Esophagus squamous epithelium (tissue), 4 donors: ENCODE measurements around the gene ANTXR2.

Experiments used
- POLR2A ChIP-seq, 4 donors: fragments of 450-650 bp; IDR thresholded peaks; one replicate each; pipeline ENCODE4 v1.6.1; 2017; ENCODE audit warnings: antibody characterized with exemption in 4 of 4, mild to moderate bottlenecking in 4 of 4, moderate library complexity in 3 of 4
- TF ChIP-seq, protein P1 (sequence below), 6 experiments: fragments of 450-650 bp in 4 of 6; fragments of 200-600 bp in 2 of 6; sonication (generic) in 2 of 6; IDR thresholded peaks; one replicate each; pipeline ENCODE4 v1.5.1; 2016 to 2019; ENCODE audit warnings: antibody characterized with exemption in 6 of 6, mild to moderate bottlenecking in 4 of 6, moderate library complexity in 4 of 6

DNA sequence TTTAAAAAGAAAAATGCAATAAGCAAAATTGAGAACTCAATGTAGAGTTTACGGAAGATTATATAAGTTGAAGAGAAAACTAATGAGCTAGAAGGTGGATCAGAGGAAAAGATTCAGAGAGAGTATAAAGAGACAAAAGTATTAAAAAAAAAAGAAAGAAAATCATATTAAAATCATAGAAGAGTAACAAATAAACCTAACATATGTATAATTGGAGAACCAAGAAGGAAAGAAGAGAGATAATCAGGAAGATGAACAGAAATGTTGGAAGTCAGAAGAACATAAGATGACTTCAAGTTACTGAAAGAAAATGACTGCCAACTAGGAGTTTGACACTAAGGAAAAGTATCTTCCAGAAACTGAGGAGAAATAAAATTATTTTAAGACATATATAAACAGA is 34.3 kb upstream of the ANTXR2 start:
- TF ChIP-seq, protein P1, sequence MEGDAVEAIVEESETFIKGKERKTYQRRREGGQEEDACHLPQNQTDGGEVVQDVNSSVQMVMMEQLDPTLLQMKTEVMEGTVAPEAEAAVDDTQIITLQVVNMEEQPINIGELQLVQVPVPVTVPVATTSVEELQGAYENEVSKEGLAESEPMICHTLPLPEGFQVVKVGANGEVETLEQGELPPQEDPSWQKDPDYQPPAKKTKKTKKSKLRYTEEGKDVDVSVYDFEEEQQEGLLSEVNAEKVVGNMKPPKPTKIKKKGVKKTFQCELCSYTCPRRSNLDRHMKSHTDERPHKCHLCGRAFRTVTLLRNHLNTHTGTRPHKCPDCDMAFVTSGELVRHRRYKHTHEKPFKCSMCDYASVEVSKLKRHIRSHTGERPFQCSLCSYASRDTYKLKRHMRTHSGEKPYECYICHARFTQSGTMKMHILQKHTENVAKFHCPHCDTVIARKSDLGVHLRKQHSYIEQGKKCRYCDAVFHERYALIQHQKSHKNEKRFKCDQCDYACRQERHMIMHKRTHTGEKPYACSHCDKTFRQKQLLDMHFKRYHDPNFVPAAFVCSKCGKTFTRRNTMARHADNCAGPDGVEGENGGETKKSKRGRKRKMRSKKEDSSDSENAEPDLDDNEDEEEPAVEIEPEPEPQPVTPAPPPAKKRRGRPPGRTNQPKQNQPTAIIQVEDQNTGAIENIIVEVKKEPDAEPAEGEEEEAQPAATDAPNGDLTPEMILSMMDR (IDR thresholded peaks at IDR 0.05): no peak
- TF ChIP-seq POLR2A (IDR thresholded peaks at IDR 0.05): no peak
